GM20000 (cell line): ENCODE results near the gene GTPBP6.

ENCODE experiments used
- DNase-seq: peaks from one replicate; pipeline ENCODE4 v3.0.0; 2012; ENCODE audit warnings: low spot score
- TF ChIP-seq, protein P1 (sequence below): IDR thresholded peaks from 2 replicates; pipeline ENCODE4 v1.5.1; 2012; ENCODE audit warnings: mild to moderate bottlenecking, control low read depth; ENCODE audit errors: extremely low read depth, missing control alignments

The GTPBP6 gene

DNA sequence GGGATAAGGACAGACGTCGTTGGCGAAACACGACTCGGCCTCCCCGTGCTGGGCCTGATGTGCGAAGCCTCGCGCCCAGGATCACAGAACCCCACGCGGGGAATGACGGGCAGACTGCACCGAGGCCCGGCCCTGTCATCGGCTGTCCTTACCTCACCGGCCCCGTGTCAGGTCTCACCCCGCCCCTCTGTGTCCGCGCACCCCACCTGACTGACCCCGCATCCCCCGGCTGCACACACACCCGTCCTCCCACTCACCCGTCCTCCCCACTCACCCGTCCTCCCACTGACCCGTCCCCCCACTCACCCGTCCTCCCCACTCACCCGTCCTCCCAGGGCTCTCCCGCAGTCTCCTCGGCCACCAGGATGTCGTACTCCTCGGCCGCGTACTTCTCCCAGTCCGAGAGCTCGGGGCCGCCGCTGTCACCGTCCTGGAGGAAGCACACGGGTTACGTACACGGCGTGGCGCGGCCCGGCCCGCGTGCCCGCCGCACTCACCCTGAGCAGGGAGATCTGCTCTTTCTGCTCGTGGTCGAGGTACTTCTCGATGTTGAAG, 19.8 kb upstream of the GTPBP6 start:
- TF ChIP-seq, protein P1, sequence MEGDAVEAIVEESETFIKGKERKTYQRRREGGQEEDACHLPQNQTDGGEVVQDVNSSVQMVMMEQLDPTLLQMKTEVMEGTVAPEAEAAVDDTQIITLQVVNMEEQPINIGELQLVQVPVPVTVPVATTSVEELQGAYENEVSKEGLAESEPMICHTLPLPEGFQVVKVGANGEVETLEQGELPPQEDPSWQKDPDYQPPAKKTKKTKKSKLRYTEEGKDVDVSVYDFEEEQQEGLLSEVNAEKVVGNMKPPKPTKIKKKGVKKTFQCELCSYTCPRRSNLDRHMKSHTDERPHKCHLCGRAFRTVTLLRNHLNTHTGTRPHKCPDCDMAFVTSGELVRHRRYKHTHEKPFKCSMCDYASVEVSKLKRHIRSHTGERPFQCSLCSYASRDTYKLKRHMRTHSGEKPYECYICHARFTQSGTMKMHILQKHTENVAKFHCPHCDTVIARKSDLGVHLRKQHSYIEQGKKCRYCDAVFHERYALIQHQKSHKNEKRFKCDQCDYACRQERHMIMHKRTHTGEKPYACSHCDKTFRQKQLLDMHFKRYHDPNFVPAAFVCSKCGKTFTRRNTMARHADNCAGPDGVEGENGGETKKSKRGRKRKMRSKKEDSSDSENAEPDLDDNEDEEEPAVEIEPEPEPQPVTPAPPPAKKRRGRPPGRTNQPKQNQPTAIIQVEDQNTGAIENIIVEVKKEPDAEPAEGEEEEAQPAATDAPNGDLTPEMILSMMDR = no peak
- no peak for DNase-seq

DNA sequence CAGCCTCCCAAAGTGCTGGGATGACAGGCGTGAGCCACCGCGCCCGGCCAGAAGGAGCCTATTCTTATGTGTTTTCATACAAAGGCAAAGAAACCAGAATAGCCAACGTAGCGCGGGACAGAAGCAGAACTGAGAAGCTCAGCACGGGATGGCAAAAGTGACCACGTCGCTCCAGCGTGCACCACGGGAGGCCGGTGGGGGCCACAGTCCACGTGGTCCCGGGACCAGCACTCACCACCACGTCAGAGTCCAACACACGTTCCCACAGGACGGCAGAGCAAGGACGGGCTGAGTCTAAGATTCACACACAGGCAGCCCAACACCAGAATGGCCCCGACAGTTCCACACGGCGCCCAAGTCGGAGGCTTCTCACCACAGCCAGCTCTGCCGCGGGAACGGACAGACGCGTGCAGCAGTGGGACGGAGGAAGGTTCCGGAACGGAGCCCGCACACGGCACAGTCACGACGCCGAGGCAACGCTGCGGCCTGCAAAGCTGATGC, 18.8 kb upstream of the GTPBP6 start:
- no peak for DNase-seq
- TF ChIP-seq, protein P1 = no peak

DNA sequence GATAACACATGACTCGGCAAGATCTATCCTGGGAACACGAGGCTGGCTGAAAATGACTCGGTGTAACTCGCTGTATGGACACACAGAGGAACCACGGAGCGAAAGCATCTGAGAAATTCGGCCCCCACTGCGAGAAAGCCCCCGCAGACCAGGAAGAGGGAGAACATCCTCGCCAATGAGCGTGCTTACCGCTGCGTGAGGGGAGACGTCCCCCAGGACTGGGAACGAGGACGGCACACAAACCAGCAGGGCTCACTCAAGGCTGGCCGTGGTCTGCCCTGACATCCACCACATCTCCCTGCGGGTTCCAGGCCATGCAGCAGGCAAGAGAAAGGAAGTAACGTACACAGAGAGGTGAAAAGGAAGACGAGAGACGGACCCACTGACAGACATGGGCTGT, 17.6 kb upstream of the GTPBP6 start:
- no peak for DNase-seq
- TF ChIP-seq, protein P1 = no peak

DNA sequence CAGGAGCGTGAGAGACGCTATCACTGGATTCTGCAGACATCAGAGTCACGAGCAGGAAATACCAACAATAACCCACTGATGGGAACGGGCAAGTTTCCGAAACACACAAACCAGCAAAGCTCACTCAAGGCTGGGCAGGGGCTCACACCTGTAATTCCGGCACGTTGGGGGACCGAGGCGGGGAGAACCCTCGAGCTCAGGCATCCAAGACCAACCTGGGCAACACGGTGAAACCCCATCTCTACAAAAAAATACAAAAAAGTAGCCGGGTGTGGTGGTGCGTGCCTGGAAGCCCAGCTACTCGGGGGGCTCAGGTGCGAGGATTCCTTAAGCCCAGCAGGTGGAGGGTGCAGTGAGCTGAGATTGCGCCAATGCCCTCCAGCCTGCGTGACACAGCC, 17.2 kb upstream of the GTPBP6 start:
- DNase-seq = no peak
- TF ChIP-seq, protein P1 = no peak

DNA sequence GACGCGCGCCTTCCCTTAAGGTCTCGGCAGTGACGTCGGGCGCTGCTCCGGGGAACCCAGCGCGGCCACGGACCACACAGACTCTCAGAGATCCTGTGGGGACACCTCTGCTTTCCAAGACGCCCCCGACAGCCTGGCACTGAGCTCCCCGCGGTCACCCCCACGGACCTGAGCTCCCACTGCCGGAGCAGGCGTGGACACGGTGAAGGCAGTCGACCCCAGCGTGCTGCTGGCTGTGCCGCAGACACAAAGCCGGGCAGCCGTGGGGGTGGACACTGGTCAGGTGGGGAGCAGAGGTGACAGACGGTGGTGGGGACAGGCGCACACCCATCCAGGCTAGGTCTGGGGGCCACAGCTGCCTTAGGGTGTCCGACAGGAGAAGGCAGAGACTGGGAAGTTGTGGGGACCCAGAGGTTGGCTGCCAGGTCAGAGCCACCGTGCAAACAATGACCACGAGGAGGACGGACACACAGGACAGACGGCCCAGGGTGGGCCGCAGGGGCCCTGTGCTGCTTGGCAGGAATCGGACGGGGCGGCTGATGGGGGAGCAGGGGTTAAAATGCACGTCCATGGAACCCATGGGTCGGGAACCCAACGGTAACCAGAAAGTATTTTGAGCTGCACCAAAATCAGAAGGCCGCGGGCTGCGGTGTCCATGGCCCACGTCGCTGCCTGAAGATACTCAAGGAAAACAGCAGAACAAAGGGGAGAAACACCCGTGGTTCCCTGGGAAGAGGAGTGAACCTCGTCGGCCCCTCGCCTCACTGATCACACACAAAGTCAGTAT, 16.6 kb upstream of the GTPBP6 start:
- no peak for DNase-seq
- TF ChIP-seq, protein P1 = no peak

DNA sequence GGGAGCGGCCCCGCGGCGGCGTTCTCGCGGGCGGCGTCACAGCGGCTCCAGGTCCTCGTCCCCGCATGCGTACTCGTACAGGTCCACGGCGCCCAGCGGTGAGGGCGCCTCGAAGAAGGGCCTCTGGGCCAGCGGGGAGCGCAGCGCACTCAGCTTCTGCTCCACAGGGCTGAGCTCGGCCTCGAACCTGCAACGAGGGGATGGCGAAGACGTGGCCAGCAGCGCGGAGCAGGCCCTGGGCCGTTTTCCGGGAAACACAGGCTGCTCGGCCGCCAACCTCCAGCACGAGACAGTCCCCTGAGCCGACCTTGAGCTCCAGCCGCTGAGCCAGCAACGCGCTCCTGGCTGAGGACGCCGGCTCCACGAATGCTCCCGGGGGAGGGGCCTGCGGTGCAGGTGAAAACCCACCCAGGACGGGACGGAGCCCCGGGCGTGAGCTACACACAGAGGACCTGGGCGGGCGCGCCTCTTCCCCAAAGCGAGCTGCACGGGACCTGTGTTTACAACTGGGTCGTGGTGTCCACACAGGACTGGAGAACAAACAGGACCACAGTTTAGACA, 15.8 kb upstream of the GTPBP6 start:
- TF ChIP-seq, protein P1 = no peak
- no peak for DNase-seq
